ENCODE measurements around the gene LGMN. TPM values are rescaled to one million over a fixed set of nuclear protein-coding genes. Genes with fewer than 3 reads are reported as not detected.

Gene LGMN
- polyA plus RNA-seq, 1 donor (not counting 4 experiments of a cell fraction or from before 2014, with no cell fraction given): 61.0 TPM

- DNase-seq (ENCODE audit: low read depth, low spot score) (no peak), FAIRE-seq (no peak)
- Histone ChIP-seq H3K9me1 (ENCODE audit: control insufficient read depth, extremely low read depth, insufficient read depth, low read length) (no peaks in the 10 kb centered on the region), H3K9ac (ENCODE audit: control insufficient read depth, extremely low read depth, insufficient read depth, low read length) (peak overlapping the region; percentile 92), H3K36me3 (ENCODE audit: control insufficient read depth in 2 of 2, extremely low read depth in 1 of 2, insufficient read depth in 2 of 2, low read length in 2 of 2) (no peaks in the 10 kb centered on the region), H3K4me2 (ENCODE audit: control insufficient read depth, extremely low read depth, insufficient read depth, low read depth, low read length) (peak overlapping the region; percentile 99), H4K20me1 (ENCODE audit: control insufficient read depth, extremely low read depth, insufficient read depth, low read length) (no peaks in the 10 kb centered on the region), H3K4me1 (ENCODE audit: control insufficient read depth, extremely low read depth, insufficient read depth, low read length) (peaks cover 5% of the 10 kb centered on the region), H3K9me3 (ENCODE audit: control insufficient read depth, low read depth, low read length) (no peaks in the 10 kb centered on the region), H2AFZ (ENCODE audit: control insufficient read depth, low read length) (peak overlapping the region; percentile 88), H3K79me2 (ENCODE audit: control insufficient read depth, insufficient read depth, low read length) (peaks cover 9% of the 10 kb centered on the region), H3K27ac (ENCODE audit: control insufficient read depth, insufficient read depth, low read length) (peak overlapping the region; percentile 80), H3K4me3 (ENCODE audit: control insufficient read depth in 2 of 3, extremely low read depth in 1 of 3, insufficient read depth in 2 of 3, low read depth in 1 of 3, low read length in 3 of 3) (peak overlapping the region; percentile 80 to 93 (median 83)), H3K27me3 (ENCODE audit: control insufficient read depth, extremely low read depth, insufficient read depth, low read length) (no peaks in the 10 kb centered on the region)
- no peak for TF ChIP-seq EZH2 (IDR thresholded peaks at IDR 0.05; ENCODE audit: low read length)
- TF ChIP-seq CTCF (optimal IDR thresholded peaks at IDR 0.05 in 1 of 3, IDR thresholded peaks at IDR 0.05 in 1 of 3, conservative IDR thresholded peaks at IDR 0.05 in 1 of 3; ENCODE audit: extremely low read depth in 1 of 3, insufficient read depth in 2 of 3, low read length in 3 of 3): no peak
- dilution Hi-C loops (cut with MboI; ENCODE audit: extremely low pct_ligation_motif_present, low sequenced_read_pairs): no loop called here
These were observed 647 bp downstream of the LGMN start for GRCh38 chr14:92747701-92748258.

DNA sequence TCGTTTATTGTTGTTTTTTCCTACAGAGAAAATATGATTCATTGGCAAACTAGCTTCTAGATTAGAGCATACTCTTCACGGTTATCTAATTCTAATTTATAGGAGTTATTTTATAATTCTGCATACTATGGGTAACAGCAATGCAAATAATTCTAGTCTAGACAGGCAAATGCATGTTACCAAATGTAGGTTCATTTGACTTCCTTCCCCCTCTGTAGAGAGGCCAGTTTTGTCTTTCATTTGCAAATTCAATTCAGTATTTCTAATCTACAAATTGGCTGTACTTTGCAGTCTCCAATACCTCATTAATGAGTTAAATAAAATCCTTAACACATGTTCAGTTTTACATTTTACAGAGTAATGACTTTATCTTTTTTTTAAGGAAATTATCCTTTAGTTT lies 4.2 kb downstream of the LGMN start:
- no peaks in the 10 kb centered on the region for H3K27me3 ChIP-seq (ENCODE audit: control insufficient read depth, extremely low read depth, insufficient read depth, low read length)
- H2AFZ ChIP-seq (ENCODE audit: control insufficient read depth, low read length): no peak overlapping the region
- peaks cover 0 to 3% of the 10 kb centered on the region in 2 experiments for H3K36me3 ChIP-seq (ENCODE audit: control insufficient read depth in 2 of 2, extremely low read depth in 1 of 2, insufficient read depth in 2 of 2, low read length in 2 of 2)
- no peaks in the 10 kb centered on the region for H3K9me3 ChIP-seq (ENCODE audit: control insufficient read depth, low read depth, low read length)
- H3K4me3 ChIP-seq (ENCODE audit: control insufficient read depth in 2 of 3, extremely low read depth in 1 of 3, insufficient read depth in 2 of 3, low read depth in 1 of 3, low read length in 3 of 3): no peak overlapping the region
- dilution Hi-C loops (cut with MboI; ENCODE audit: extremely low pct_ligation_motif_present, low sequenced_read_pairs): no loop called here
- no peak overlapping the region for H3K9ac ChIP-seq (ENCODE audit: control insufficient read depth, extremely low read depth, insufficient read depth, low read length)
- H3K79me2 ChIP-seq (ENCODE audit: control insufficient read depth, insufficient read depth, low read length): peaks cover 9% of the 10 kb centered on the region
- H4K20me1 ChIP-seq (ENCODE audit: control insufficient read depth, extremely low read depth, insufficient read depth, low read length): no peaks in the 10 kb centered on the region
- H3K27ac ChIP-seq (ENCODE audit: control insufficient read depth, insufficient read depth, low read length): no peak overlapping the region
- TF ChIP-seq CTCF (optimal IDR thresholded peaks at IDR 0.05 in 1 of 3, IDR thresholded peaks at IDR 0.05 in 1 of 3, conservative IDR thresholded peaks at IDR 0.05 in 1 of 3; ENCODE audit: extremely low read depth in 1 of 3, insufficient read depth in 2 of 3, low read length in 3 of 3): no peak
- TF ChIP-seq EZH2 (IDR thresholded peaks at IDR 0.05; ENCODE audit: low read length): no peak
- H3K4me2 ChIP-seq (ENCODE audit: control insufficient read depth, extremely low read depth, insufficient read depth, low read depth, low read length): no peak overlapping the region
- FAIRE-seq: no peak
- H3K9me1 ChIP-seq (ENCODE audit: control insufficient read depth, extremely low read depth, insufficient read depth, low read length): no peaks in the 10 kb centered on the region
- no peak for DNase-seq (ENCODE audit: low read depth, low spot score)
- peaks cover 5% of the 10 kb centered on the region for H3K4me1 ChIP-seq (ENCODE audit: control insufficient read depth, extremely low read depth, insufficient read depth, low read length)

Data from keratinocyte (primary cell).